ENCODE measurements around the gene LRRC8C.
"Not testable (repeated sequence)": the region's sequence is repeated elsewhere in the genome, so short reads cannot be mapped to it uniquely, and the experiment has no call there.

Gene LRRC8C

GRCh38 chr1:89632657-89633247 is at the start of gene LRRC8C:
Gene LRRC8C (plus strand): TSS chr1:89633120. CDS start chr1:89686474, 53,354 bp downstream.
- peak within 1 kb of the TSS; percentile 96 for H3K27ac Mint-ChIP-seq
- peak within 1 kb of the TSS; percentile 95 for H3K4me3 Mint-ChIP-seq
- no peaks in the 10 kb centered on the region for H3K9me3 Mint-ChIP-seq
- peaks cover 68% of the 10 kb centered on the region for H3K4me1 Mint-ChIP-seq
- H3K36me3 Mint-ChIP-seq, result peaks cover 24% of the 10 kb centered on the region
- no peaks in the 10 kb centered on the region for H3K27me3 Mint-ChIP-seq

- Mint-ChIP-seq H3K9me3 (no peaks in the 10 kb centered on the region), H3K36me3 (peaks cover 58% of the 10 kb centered on the region), H3K27ac (no peak overlapping the region), H3K4me3 (no peak overlapping the region), H3K27me3 (no peaks in the 10 kb centered on the region), H3K4me1 (peaks cover 88% of the 10 kb centered on the region)
These were observed 48.7 kb upstream of the LRRC8C start for GRCh38 chr1:89584211-89584610.

DNA sequence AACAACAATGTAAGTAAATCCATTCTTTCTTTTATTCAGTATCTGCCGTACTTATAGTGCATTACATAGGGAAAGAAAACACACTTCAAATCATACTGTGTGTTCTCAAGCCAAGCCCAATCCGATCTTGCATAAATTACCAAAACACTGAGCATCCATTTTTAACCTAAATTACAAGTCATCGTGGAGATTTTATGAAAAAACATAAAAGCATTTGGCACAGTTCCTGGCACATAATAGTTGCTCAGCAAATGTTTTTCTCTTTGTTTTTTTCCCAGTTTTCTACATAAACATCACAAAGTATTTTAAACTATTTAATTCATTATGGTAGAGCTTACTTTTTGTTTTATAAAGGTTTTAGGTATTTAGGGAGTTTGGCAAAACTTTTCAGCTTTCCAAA is 48.1 kb upstream of the LRRC8C start:
- Mint-ChIP-seq H3K4me1 (peaks cover 92% of the 10 kb centered on the region), H3K36me3 (peaks cover 58% of the 10 kb centered on the region), H3K4me3 (no peak overlapping the region), H3K9me3 (no peaks in the 10 kb centered on the region), H3K27me3 (no peaks in the 10 kb centered on the region), H3K27ac (no peak overlapping the region)

- peaks cover 54% of the 10 kb centered on the region for H3K36me3 Mint-ChIP-seq
- H3K27me3 Mint-ChIP-seq, result no peaks in the 10 kb centered on the region
- H3K9me3 Mint-ChIP-seq, result no peaks in the 10 kb centered on the region
- no peak overlapping the region for H3K4me3 Mint-ChIP-seq
- H3K27ac Mint-ChIP-seq, result no peak overlapping the region
- peaks cover 89% of the 10 kb centered on the region for H3K4me1 Mint-ChIP-seq
These were observed 45.2 kb upstream of the LRRC8C start for GRCh38 chr1:89587729-89588161.

- Mint-ChIP-seq H3K36me3 (peaks cover 53% of the 10 kb centered on the region), H3K4me3 (peak overlapping the region; percentile 47), H3K4me1 (peaks cover 92% of the 10 kb centered on the region), H3K27ac (peak overlapping the region; percentile 73), H3K27me3 (no peaks in the 10 kb centered on the region), H3K9me3 (no peaks in the 10 kb centered on the region)
These were observed 44.4 kb upstream of the LRRC8C start for GRCh38 chr1:89588480-89588879.

DNA sequence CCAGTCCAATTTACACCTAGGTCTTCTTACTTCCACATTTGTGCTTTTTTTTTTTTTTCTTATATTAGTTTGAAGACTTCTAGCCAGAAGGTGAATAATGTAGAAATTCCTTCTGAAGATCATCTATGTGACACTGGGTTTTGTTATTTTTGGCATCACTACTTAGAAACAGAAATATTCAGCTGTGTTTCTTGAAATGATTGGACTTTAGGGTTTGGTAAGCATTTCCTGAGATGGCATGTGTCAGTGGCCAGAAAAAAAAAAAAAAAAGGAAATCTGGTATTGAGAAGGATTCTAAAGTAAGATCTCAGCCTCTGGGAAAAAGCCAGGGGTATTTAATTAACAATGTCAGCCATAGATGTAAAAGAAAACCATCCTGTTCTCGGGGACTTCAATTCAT is 43.4 kb upstream of the LRRC8C start:
- Mint-ChIP-seq H3K4me3 (no peak overlapping the region), H3K27ac (peak overlapping the region; percentile 60), H3K36me3 (peaks cover 49% of the 10 kb centered on the region), H3K4me1 (peaks cover 94% of the 10 kb centered on the region), H3K27me3 (no peaks in the 10 kb centered on the region), H3K9me3 (no peaks in the 10 kb centered on the region)

- peak overlapping the region; percentile 55 for H3K27ac Mint-ChIP-seq
- no peaks in the 10 kb centered on the region for H3K9me3 Mint-ChIP-seq
- peaks cover 94% of the 10 kb centered on the region for H3K4me1 Mint-ChIP-seq
- H3K36me3 Mint-ChIP-seq, result peaks cover 44% of the 10 kb centered on the region
- no peaks in the 10 kb centered on the region for H3K27me3 Mint-ChIP-seq
- peak overlapping the region; percentile 7 for H3K4me3 Mint-ChIP-seq
These were observed 42.4 kb upstream of the LRRC8C start for GRCh38 chr1:89590341-89591080.

DNA sequence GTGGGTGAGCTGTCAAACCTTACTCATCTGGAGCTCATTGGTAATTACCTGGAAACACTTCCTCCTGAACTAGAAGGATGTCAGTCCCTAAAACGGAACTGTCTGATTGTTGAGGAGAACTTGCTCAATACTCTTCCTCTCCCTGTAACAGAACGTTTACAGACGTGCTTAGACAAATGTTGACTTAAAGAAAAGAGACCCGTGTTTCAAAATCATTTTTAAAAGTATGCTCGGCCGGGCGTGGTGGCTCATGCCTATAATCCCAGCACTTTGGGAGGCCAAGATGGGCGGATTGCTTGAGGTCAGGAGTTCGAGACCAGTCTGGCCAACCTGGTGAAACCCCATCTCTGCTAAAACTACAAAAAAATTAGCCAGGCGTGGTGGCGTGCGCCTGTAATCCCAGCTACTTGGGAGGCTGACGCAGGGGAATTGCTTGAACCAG is 40.0 kb upstream of the LRRC8C start:
- H3K27ac Mint-ChIP-seq, result peak overlapping the region; percentile 68
- peaks cover 39% of the 10 kb centered on the region for H3K36me3 Mint-ChIP-seq
- not testable (repeated sequence) for H3K9me3 Mint-ChIP-seq, H3K27me3 Mint-ChIP-seq, H3K4me3 Mint-ChIP-seq
- peaks cover 97% of the 10 kb centered on the region for H3K4me1 Mint-ChIP-seq

GRCh38 chr1:89594096-89594740 is 38.7 kb upstream of the LRRC8C start:
- Mint-ChIP-seq H3K27me3 (no peaks in the 10 kb centered on the region), H3K36me3 (peaks cover 37% of the 10 kb centered on the region), H3K4me3 (no peak overlapping the region), H3K4me1 (peaks cover 98% of the 10 kb centered on the region), H3K9me3 (no peaks in the 10 kb centered on the region), H3K27ac (peak overlapping the region; percentile 70)

DNA sequence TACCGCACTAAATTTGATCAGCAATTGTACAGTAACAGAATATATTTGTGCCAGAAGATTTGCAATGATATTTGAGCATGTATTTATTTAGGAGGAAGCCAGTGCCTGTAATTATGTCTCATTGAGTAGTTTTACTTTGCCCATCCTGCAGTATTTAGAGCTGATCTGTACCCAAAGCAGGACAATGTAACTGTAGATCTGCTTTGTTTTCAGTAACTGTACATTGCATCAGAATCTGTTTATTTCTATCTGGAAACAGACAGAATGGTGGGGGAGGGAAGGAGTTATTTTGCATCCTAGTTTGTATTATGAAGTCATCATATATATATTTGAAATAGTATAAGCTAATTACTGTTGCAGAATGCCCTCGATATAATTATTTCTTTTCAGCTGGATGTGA is 36.2 kb upstream of the LRRC8C start:
- Mint-ChIP-seq H3K27ac (peak overlapping the region; percentile 78), H3K36me3 (peaks cover 37% of the 10 kb centered on the region), H3K27me3 (no peaks in the 10 kb centered on the region), H3K4me3 (peak overlapping the region; percentile 52), H3K9me3 (no peaks in the 10 kb centered on the region), H3K4me1 (peaks cover 99% of the 10 kb centered on the region)

DNA sequence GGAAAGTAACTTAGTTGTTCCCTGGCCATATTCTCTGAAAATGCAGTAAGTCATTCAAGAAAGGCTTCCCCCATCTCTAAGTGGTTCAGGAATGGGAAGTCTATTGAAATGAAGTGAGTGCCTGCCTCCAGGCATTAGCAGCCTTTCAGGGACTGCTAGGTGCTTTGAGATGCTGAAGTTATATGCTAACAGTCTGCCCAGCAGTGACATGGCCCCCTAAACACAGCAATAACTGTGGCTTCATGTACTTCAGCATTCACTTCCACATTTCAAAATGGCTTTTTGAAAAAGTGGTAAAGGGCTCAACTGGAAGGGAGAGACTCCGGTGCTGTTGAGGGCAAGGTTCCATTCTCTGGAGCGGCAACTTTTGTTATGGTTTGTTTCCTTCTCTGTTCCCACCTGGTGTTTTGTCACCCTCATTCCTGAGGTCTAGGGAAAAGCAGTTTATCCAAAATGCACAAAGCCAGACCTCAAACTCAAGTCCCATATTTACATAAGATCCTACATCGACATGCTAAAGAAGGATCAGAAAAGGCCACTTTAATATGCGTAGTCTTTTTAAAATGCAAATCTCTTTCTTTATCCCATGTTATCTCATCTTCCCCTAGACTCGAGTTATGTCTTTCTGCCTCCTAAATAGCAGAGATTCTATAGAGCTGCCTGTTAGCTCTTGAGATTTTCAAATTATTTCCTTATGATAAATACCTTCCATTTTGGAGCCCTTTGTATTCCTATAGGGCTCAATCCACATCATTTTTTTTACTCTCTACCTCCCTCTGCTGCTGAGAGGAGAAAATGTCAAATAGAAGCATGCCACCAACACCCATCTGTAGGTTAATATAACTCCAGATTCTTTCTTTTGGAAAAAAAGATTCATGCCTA is 34.2 kb upstream of the LRRC8C start:
- Mint-ChIP-seq H3K36me3 (peaks cover 29% of the 10 kb centered on the region), H3K27me3 (no peaks in the 10 kb centered on the region), H3K4me3 (peak overlapping the region; percentile 7), H3K9me3 (no peaks in the 10 kb centered on the region), H3K27ac (peak overlapping the region; percentile 87), H3K4me1 (peaks cover 98% of the 10 kb centered on the region)

GRCh38 chr1:89599332-89599630 is 33.6 kb upstream of the LRRC8C start:
- H3K27ac Mint-ChIP-seq, result peak overlapping the region; percentile 87
- peaks cover 26% of the 10 kb centered on the region for H3K36me3 Mint-ChIP-seq
- H3K27me3 Mint-ChIP-seq, result no peaks in the 10 kb centered on the region
- peak overlapping the region; percentile 7 for H3K4me3 Mint-ChIP-seq
- H3K4me1 Mint-ChIP-seq, result peaks cover 97% of the 10 kb centered on the region
- no peaks in the 10 kb centered on the region for H3K9me3 Mint-ChIP-seq

DNA sequence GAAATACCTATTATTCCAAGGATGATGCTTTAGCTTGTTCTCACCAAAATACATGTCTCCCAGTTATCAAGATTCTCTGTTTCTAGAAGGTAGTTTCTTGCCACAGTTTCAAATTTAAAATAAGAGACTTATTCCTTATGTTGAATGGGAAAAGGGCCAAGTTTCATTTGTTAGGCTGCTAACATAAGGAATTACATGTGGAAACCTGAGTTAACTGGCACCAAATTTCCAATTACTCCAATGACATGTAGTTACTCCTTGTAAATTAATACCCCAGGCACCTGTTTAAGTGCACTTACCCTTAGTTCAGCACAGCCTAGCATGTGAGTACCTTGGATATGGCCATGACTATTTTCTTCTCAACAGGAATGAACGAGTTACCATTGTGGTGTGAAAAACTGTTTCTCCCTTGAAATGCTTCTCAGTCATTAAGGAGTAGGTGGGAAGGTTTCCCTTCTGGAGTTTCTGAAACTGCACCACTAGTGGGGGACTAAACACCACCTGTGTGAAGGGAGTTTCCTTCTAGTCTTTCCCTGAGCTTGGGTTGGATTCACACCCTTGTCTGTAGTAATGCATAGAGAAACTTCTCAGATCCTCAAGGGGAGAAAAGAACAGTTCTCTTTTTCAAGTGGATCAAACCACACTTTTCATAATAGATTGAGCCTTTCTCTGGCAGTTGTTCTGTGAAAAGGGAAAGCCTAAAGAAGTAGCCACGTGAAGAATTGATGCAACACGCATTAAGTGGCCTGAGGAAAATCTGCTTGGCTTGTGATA is 32.3 kb upstream of the LRRC8C start:
- Mint-ChIP-seq H3K27ac (peak overlapping the region; percentile 92), H3K36me3 (peaks cover 25% of the 10 kb centered on the region), H3K4me1 (peaks cover 97% of the 10 kb centered on the region), H3K9me3 (no peaks in the 10 kb centered on the region), H3K27me3 (no peaks in the 10 kb centered on the region), H3K4me3 (peak overlapping the region; percentile 63)

- Mint-ChIP-seq H3K36me3 (peaks cover 18% of the 10 kb centered on the region), H3K27ac (peak overlapping the region; percentile 97), H3K27me3 (no peaks in the 10 kb centered on the region), H3K9me3 (no peaks in the 10 kb centered on the region), H3K4me3 (peak overlapping the region; percentile 63), H3K4me1 (peaks cover 97% of the 10 kb centered on the region)
These were observed 30.0 kb upstream of the LRRC8C start for GRCh38 chr1:89602871-89603404.
